Measurements from ENCODE around the gene DDIT3.
A peak's percentile ranks its signal among the peaks of the same experiment; 100 is the strongest.
"Not testable (repeated sequence)": the region's sequence is repeated elsewhere in the genome, so short reads cannot be mapped to it uniquely, and the experiment has no call there.

Gene DDIT3, protein sequence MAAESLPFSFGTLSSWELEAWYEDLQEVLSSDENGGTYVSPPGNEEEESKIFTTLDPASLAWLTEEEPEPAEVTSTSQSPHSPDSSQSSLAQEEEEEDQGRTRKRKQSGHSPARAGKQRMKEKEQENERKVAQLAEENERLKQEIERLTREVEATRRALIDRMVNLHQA

DNA sequence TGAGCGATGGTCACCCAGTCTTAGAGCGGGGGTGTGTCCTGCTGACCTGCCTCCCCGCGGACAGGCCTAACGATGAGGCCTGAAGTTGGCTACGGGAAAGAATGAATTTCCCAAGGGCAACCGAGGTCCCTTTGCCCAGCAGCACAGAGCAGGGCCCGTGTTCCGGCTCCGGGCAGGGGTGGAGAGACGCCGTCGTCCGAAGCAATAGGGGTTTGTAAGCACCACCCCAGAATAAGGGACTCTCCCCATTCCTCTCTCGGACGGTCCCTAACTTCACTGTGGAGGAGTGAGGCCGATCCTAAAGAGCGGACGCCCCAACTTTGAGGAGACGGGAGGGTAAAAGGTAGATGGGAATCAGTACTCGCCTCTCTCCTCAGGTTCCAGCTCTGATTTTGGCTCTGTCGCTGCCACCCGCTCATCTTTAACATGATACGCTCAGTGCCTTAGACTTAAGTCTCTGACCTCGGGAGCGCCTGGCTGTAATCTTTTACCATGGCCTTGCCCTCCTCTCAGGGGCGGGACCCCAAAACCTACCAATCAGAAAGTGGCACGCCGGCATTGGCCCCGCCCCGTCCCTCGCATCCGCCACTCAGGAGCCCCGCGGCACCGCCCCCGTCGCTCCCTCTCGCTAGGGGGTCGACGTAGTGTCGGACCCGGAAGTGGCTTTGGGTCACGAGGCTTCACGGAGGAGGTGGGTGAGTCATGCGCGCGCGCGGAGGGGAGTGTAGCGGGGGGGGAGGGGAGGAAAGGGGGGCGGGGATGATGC lies at the start of gene DDIT3:
Gene DDIT3, minus strand, starts transcription at position 462 of the 766 bp plus-strand sequence. CDS start 3,108 bp downstream, outside the sequence.
- DNase-seq (ENCODE audit: low spot score), result peak; percentile 98

GRCh38 chr12:57569858-57570257 lies 49.5 kb upstream of the DDIT3 start:
- no peak for DNase-seq (ENCODE audit: low spot score)

GRCh38 chr12:57568838-57569237 lies 48.5 kb upstream of the DDIT3 start:
- no peak for DNase-seq (ENCODE audit: low spot score)

GRCh38 chr12:57564178-57564740 lies 43.9 kb upstream of the DDIT3 start:
- no peak for DNase-seq (ENCODE audit: low spot score)

- DNase-seq (ENCODE audit: low spot score), result no peak
Measured at GRCh38 chr12:57563358-57563757, 43.0 kb upstream of the DDIT3 start.

GRCh38 chr12:57561117-57561516 lies 40.8 kb upstream of the DDIT3 start:
- DNase-seq (ENCODE audit: low spot score), result not testable (repeated sequence)

- no peak for DNase-seq (ENCODE audit: low spot score)
Measured at GRCh38 chr12:57560516-57560915, 40.2 kb upstream of the DDIT3 start.

DNA sequence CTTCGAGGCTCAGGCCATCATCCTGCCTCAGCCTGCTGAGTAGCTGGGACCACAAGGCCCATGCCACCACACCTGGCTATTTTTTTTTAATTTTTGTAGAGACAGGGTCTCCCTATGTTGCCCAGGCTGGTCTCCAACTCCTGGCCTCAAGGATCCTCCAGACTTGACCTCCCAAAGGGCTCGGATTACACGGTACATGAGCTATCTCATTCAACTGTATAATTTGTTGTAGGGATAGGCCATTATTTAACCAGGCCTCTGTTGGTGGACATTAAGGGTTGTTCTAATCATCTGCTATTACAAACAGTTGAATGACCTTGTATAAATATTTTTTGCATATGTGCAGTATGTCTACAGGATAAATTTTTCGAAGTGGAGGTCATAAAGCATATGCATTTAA lies 38.5 kb upstream of the DDIT3 start:
- no peak for DNase-seq (ENCODE audit: low spot score)

- DNase-seq (ENCODE audit: low spot score), result no peak
Measured at GRCh38 chr12:57554897-57555296, 34.6 kb upstream of the DDIT3 start.

DNA sequence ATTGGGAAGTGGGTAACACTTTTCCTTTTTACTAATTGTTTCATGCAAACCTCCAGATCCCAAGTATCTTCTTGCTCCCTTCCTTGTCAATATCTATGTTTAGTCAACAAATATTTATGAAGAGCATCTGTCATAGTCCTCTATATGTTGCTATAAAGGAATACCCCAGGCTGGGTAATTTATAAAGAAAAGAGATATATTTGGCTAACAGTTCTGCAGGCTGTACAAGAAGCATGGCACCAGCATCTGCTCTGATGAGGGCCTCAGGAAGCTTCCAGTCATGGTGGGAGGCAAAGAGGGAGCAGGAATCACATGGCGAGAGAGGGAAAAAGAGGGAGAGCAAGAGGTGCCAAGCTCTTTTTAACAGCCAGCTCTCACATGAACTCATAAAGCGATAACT lies 34.1 kb upstream of the DDIT3 start:
- no peak for DNase-seq (ENCODE audit: low spot score)

DNA sequence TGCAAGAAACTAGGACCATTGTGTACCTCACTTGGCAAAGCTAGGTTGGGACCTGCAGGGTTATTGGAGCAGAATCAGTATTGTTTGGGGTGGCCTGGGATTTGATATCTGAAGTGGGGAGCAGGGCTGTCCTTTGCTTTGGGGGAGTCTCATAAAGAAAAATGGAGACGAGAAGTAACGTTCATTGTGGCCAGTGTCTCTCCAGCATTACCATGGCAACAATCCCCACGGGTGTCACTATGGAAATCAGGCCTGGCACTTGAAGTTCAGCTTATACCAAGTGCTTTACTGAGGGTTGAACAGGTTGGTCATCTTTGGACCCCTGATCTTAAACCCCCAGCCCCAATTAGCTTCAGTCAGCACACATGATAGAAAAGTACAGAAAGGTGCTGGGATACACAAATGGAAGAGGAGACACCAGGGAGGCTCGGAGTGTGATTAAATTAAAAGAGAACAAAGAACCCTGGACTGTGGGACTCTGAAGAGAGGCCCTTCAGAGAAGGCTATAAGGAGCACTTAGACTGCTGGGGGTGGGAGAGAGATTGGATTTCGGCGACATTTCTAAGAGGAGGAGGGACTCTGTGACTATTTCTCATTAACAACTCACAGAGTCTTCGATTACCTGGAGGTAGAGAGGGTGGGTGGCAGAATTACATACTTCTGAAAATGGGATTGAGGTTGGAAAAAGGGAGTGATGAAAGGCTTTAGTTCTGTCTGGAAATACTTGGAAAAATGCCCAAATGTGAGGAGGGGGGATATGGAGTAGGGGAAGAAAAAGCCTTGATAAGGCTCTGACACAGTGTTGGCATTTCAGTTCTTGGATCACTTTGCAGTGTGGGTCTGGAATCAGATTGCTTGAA lies 33.3 kb upstream of the DDIT3 start:
- DNase-seq (ENCODE audit: low spot score), result no peak

DNA sequence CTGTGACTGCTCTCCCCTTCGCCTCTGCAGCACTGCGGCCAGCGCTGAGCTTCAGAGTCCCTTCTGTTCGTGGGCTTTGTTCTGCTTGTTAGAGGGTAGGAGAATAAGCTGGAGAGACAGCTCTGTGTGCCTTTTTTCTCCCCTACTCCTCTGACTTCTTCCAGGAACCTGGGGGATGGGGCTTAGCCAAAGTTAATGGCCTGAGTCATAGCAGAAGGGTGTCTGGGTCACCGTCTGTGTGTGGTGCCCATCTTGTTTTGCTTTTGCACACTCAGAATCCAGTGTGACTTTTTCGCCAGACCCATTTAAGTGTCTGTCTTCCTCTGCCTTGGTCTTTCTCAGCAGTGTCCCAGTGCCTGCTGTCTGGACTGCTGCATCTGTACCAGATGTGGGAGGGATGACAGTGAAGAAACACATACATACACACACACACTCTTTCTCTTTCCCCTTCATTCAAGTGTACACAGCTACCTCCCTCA lies 32.6 kb upstream of the DDIT3 start:
- DNase-seq (ENCODE audit: low spot score), result no peak

- no peak for DNase-seq (ENCODE audit: low spot score)
Measured at GRCh38 chr12:57552306-57552651, 32.0 kb upstream of the DDIT3 start.

DNA sequence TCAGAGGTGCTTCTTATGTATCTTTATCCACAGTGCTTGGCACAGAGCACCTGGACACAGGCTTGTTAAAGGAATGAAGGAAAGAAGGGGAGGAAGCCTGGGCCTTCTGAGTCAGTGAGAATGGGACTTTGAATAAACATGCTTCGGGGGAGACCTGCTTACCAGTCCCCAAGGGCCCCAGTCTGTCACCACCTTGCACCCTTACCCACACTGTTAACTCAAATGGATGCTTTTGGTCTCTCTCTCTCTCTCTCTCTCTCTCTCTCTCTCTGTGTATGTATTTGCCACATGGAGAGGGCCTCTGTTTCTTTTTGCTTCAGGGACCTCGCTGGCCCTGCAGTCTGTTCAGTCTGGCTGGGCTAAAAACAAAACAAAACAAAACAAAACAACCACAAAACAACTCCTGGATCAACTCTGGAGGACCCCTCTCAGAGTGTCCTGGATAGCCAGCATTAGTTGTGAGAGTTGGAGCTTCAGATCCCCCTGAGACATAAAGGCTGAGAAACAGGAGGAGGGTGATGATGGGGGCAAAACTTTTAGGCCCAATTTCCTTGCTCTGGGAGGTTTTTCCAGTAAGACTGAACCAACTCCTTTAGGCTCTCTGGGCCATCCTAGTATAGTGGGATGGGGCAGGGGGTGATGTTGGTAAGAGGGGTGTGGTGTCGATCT lies 31.5 kb upstream of the DDIT3 start:
- DNase-seq (ENCODE audit: low spot score), result no peak

DNA sequence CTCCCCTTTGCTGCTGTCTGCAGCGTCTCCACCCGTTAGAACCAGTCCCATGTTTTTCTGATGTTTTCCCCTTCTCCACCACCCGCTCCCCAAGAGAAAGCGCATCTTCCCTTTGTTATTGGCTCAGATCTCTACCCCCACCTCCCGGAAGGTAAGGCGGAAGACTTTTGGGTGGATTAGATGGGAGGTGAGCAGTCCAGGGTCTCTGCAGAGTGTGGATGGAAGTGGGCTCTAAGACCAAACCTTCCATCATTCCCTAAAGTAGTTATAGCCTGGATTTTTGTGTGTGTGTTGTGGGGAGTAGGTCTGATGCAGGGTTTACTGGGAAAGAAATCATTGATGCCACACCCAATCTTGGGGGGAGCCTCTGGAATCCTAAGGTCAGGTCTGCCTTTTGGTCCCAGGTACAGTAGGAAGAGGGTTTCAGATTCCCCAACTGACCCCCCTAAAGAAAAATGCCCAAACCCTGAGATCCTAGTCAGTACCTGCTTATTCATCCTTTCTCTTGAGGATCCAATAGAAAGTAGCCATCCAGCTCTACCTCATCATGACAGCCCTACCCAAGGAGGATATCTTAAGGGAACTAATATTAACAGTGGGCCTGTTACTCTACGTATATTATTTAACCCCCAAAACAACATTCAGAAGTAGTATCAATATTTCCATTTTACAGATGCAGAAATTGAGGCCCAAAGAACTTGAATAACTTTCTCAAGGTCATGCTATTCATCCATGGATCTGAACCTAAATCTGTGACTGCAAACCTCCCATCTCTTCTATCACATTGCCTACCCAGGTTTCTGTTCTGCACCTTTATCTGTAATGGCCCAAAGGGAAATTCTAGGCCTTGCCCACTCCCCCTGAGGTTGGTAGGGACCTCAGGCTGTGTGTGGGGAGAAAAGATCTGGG lies 30.6 kb upstream of the DDIT3 start:
- DNase-seq (ENCODE audit: low spot score), result no peak

DNA sequence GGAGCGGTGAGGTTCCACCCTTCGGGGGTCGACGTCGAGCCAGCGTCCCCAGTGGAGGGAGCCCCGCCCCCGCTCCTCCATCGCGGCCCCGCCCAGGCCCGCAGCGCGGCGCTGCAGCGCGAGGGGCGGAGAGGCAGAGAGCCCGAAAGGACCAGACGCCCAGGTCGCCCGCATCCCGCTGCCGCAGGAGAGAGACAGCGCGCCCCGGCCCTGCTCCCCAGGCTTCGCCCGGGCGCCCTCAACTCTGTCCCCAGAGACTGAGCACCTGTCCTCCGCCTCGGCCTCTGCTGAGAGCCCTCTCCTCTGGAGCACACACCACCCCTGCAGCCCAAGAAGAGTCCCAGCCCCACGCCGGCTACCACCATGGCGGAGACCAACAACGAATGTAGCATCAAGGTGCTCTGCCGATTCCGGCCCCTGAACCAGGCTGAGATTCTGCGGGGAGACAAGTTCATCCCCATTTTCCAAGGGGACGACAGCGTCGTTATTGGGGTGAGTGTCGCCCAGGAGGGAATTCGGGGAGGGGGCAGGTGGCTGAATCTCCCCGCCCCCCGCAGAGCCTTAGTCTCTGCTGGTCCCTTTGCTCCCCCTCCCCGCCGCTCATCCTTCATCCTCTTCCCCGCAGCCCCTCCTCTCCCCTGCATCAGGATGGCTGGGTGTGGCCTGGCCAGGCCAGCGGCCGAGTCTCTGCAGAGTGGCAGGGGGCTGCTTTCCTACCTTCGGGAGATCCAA lies 29.8 kb upstream of the DDIT3 start, which contains the start of gene KIF5A:
Gene KIF5A, plus strand, starts transcription at position 136 of the 732 bp plus-strand sequence. Its CDS starts 228 bp downstream, at position 364.
- DNase-seq (ENCODE audit: low spot score), result no peak

GRCh38 chr12:57549203-57549908 lies 29.0 kb upstream of the DDIT3 start:
- no peak for DNase-seq (ENCODE audit: low spot score)

- DNase-seq (ENCODE audit: low spot score), result no peak
Measured at GRCh38 chr12:57548488-57548887, 28.2 kb upstream of the DDIT3 start.

- DNase-seq (ENCODE audit: low spot score), result no peak
Measured at GRCh38 chr12:57548013-57548315, 27.6 kb upstream of the DDIT3 start.

Measured in RKO (cell line).